ENCODE measurements around the gene CGNL1. TPM values are rescaled to one million over a fixed set of nuclear protein-coding genes. Genes with fewer than 3 reads are reported as not detected.

The CGNL1 gene
- total RNA-seq, 1 donor from 2014 or later: 31.9 TPM

- Histone ChIP-seq H3K4me3 (no peak overlapping the region), H3K36me3 (no peaks in the 10 kb centered on the region), H3K27ac (replicated peaks) (no peak overlapping the region), H3K27me3 (ENCODE audit: low read depth) (no peaks in the 10 kb centered on the region), H3K4me1 (peaks cover 16% of the 10 kb centered on the region), H3K9me3 (replicated peaks) (peaks cover 14% of the 10 kb centered on the region)
- intact Hi-C loops (cut with micrococcal nuclease): no loop called here
- TF ChIP-seq, protein P1, sequence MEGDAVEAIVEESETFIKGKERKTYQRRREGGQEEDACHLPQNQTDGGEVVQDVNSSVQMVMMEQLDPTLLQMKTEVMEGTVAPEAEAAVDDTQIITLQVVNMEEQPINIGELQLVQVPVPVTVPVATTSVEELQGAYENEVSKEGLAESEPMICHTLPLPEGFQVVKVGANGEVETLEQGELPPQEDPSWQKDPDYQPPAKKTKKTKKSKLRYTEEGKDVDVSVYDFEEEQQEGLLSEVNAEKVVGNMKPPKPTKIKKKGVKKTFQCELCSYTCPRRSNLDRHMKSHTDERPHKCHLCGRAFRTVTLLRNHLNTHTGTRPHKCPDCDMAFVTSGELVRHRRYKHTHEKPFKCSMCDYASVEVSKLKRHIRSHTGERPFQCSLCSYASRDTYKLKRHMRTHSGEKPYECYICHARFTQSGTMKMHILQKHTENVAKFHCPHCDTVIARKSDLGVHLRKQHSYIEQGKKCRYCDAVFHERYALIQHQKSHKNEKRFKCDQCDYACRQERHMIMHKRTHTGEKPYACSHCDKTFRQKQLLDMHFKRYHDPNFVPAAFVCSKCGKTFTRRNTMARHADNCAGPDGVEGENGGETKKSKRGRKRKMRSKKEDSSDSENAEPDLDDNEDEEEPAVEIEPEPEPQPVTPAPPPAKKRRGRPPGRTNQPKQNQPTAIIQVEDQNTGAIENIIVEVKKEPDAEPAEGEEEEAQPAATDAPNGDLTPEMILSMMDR (IDR thresholded peaks at IDR 0.05; ENCODE audit: borderline replicate concordance): no peak
- no peak for DNase-seq
These were observed 205.8 kb downstream of the CGNL1 start for GRCh38 chr15:57582090-57582489.

DNA sequence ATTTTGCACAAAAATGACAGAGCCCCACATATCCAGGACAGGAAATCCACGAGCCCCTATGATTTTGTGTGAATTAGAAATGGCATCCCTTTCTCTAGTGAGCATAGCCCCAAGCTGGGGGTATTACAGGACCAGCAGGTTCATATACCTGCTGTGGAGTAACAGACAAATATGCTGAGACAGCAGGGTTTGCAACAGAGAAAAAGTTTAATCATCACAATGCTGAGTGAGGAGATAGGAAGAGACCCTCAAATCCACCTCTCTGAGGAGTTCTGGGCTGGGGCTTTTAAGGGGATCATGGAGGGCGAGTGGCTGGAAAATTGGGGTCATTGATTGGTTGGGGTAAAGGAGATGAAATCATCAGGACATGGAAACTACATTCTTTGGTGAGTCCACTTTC, 207.0 kb downstream of the CGNL1 start:
- peaks cover 22% of the 10 kb centered on the region for H3K4me1 ChIP-seq
- H3K27ac ChIP-seq (replicated peaks): no peak overlapping the region
- DNase-seq: no peak
- intact Hi-C loops (cut with micrococcal nuclease): no loop called here
- TF ChIP-seq, protein P1 (IDR thresholded peaks at IDR 0.05; ENCODE audit: borderline replicate concordance): no peak
- H3K27me3 ChIP-seq (ENCODE audit: low read depth): no peaks in the 10 kb centered on the region
- peaks cover 14% of the 10 kb centered on the region for H3K9me3 ChIP-seq (replicated peaks)
- no peaks in the 10 kb centered on the region for H3K36me3 ChIP-seq
- H3K4me3 ChIP-seq: no peak overlapping the region

GRCh38 chr15:57583720-57584119, 207.4 kb downstream of the CGNL1 start:
- no peak for DNase-seq
- TF ChIP-seq, protein P1 (IDR thresholded peaks at IDR 0.05; ENCODE audit: borderline replicate concordance): no peak
- Histone ChIP-seq H3K27me3 (ENCODE audit: low read depth) (no peaks in the 10 kb centered on the region), H3K9me3 (replicated peaks) (peaks cover 14% of the 10 kb centered on the region), H3K4me3 (no peak overlapping the region), H3K4me1 (peaks cover 20% of the 10 kb centered on the region), H3K36me3 (no peaks in the 10 kb centered on the region), H3K27ac (replicated peaks) (no peak overlapping the region)
- intact Hi-C loops (cut with micrococcal nuclease): no loop called here

GRCh38 chr15:57586661-57587424, 210.5 kb downstream of the CGNL1 start:
- TF ChIP-seq, protein P1 (IDR thresholded peaks at IDR 0.05; ENCODE audit: borderline replicate concordance): no peak
- H3K4me1 ChIP-seq: peaks cover 47% of the 10 kb centered on the region
- peak overlapping the region; percentile 21 for H3K27ac ChIP-seq (replicated peaks)

DNA sequence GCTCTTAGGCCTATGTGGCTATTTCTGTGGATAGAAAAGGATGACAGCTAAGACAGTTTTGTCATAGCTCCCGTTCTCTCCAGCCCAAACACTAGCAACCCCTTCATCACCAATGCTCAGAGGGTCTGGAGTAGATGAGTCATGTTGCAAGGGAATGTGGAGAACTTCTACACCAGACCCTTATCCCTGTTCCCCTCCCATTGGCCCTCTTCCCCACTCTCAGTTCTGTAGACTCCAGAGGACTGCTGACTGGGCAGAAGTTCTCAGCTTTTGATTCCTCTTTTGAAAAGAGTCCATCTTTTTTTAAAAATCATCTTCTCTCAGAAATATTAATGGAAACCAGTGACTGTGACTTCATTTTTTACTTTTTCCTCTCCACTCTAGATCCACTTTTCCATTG, 213.0 kb downstream of the CGNL1 start:
- intact Hi-C loops (cut with micrococcal nuclease): no loop called here
- TF ChIP-seq, protein P1 (IDR thresholded peaks at IDR 0.05; ENCODE audit: borderline replicate concordance): no peak
- peak overlapping the region; percentile 63 for H3K27ac ChIP-seq (replicated peaks)

More at GRCh38 chr15:57586661-57587424, 210.5 kb downstream of the CGNL1 start:
- Histone ChIP-seq H3K4me3 (no peak overlapping the region), H3K9me3 (replicated peaks) (peaks cover 14% of the 10 kb centered on the region), H3K36me3 (no peaks in the 10 kb centered on the region), H3K27me3 (ENCODE audit: low read depth) (no peaks in the 10 kb centered on the region)
- intact Hi-C loops (cut with micrococcal nuclease): no loop called here
- DNase-seq: no peak

More for the DNA sequence above, 213.0 kb downstream of the CGNL1 start:
- no peak for DNase-seq
- Histone ChIP-seq H3K9me3 (replicated peaks) (no peaks in the 10 kb centered on the region), H3K36me3 (peaks cover 4% of the 10 kb centered on the region), H3K4me3 (no peak overlapping the region), H3K4me1 (peaks cover 59% of the 10 kb centered on the region), H3K27me3 (ENCODE audit: low read depth) (no peaks in the 10 kb centered on the region)
